ENCODE data around the gene AP5S1. TPM values are rescaled to one million over a fixed set of nuclear protein-coding genes. Genes with fewer than 3 reads are reported as not detected.
"Not testable (repeated sequence)": the region's sequence is repeated elsewhere in the genome, so short reads cannot be mapped to it uniquely, and the experiment has no call there.

AP5S1 gene
- total RNA-seq, 1 donor from 2014 or later: 6.1 TPM

DNA sequence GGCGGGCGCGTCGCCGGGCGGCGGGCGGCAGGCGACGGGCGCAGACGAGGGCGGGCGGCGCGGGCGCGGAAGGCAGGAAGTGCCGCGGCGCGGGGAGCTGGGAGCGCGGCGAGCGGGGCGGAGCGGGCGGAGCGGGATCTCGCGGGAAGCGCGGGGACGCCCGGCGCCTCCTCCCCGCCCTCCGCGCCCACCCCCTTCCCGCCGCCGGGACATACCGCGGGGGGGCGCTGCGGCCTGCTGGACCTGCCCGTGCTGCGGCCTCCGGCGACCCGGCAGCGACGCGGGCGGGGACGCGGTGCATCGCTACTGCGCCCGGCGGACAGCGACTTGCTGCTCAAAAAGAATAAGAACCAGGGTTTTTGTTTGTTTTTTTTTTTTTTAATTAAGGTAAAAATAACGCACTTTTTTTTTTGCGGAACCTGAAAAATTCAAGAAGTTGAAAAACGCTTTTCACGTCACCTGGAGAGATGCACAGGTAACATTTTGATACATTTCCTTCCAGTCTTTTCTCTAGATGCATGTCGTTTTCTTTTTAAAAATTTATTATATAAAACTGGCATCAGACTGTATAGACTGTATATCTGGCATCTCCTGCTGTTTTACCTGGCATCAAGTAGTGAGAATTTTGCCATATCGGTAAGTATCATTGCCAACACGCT lies 33.6 kb upstream of the AP5S1 start, which contains the start of gene CENPB:
TSS of gene CENPB (minus strand) at position 76 of the 659 bp plus-strand sequence. CDS start 257 bp downstream, outside the sequence.
- intact Hi-C loops (cut with DNase I): loop anchor here (2.0 kb wide), 1 partner anchor 32 kb away; no protein-coding TSS in a partner anchor
- Histone ChIP-seq H3K9me3 (no peaks in the 10 kb centered on the region), H3K27me3 (no peaks in the 10 kb centered on the region), H3K27ac (peak within 1 kb of the TSS; percentile 80), H3K4me1 (peaks cover 55% of the 10 kb centered on the region), H3K4me3 (peak within 1 kb of the TSS; percentile 62 to 68), H3K36me3 (peaks cover 0 to 6% of the 10 kb centered on the region in 2 donors)
- TF ChIP-seq POLR2AphosphoS5 (IDR thresholded peaks at IDR 0.05; ENCODE audit: insufficient read depth in 1 of 2, low read depth in 1 of 2) (no peak), CTCF (IDR thresholded peaks at IDR 0.05) (peak; percentile 40 to 76 (median 60))
- peak in 1 of 2 donors; percentile 88 for DNase-seq (ENCODE audit: extremely low spot score in 2 of 2)

GRCh38 chr20:3787324-3788014 lies 32.9 kb upstream of the AP5S1 start:
- DNase-seq (ENCODE audit: extremely low spot score in 2 of 2): no peak
- TF ChIP-seq CTCF (IDR thresholded peaks at IDR 0.05): no peak
- no peak for TF ChIP-seq POLR2A (IDR thresholded peaks at IDR 0.05)
- no peak for TF ChIP-seq POLR2AphosphoS5 (IDR thresholded peaks at IDR 0.05; ENCODE audit: insufficient read depth in 1 of 2, low read depth in 1 of 2)
- Histone ChIP-seq H3K9me3 (no peaks in the 10 kb centered on the region), H3K4me3 (peak overlapping the region; percentile 11 to 41), H3K36me3 (peaks cover 0 to 6% of the 10 kb centered on the region in 2 donors), H3K4me1 (peaks cover 49% of the 10 kb centered on the region), H3K27me3 (no peaks in the 10 kb centered on the region), H3K27ac (peak overlapping the region; percentile 44)
- intact Hi-C loops (cut with DNase I): loop anchor here (2.0 kb wide), 1 partner anchor 31 kb away; no protein-coding TSS in a partner anchor

- peaks cover 0 to 6% of the 10 kb centered on the region in 2 donors for H3K36me3 ChIP-seq
- no peaks in the 10 kb centered on the region for H3K9me3 ChIP-seq
- H3K27ac ChIP-seq: no peak overlapping the region
- no peak for TF ChIP-seq POLR2AphosphoS5 (IDR thresholded peaks at IDR 0.05; ENCODE audit: insufficient read depth in 1 of 2, low read depth in 1 of 2)
- no peak for TF ChIP-seq CTCF (IDR thresholded peaks at IDR 0.05)
- no peak for TF ChIP-seq POLR2A (IDR thresholded peaks at IDR 0.05)
- no peaks in the 10 kb centered on the region for H3K27me3 ChIP-seq
- H3K4me1 ChIP-seq: peaks cover 37% of the 10 kb centered on the region
- no peak for DNase-seq (ENCODE audit: extremely low spot score in 2 of 2)
- intact Hi-C loops (cut with DNase I): no loop called here
- no peak overlapping the region for H3K4me3 ChIP-seq
These were observed 31.6 kb upstream of the AP5S1 start for GRCh38 chr20:3788685-3789155.

GRCh38 chr20:3789201-3789600 lies 31.1 kb upstream of the AP5S1 start:
- H3K27me3 ChIP-seq; H3K27ac ChIP-seq; H3K9me3 ChIP-seq; H3K36me3 ChIP-seq; H3K4me3 ChIP-seq; DNase-seq (ENCODE audit: extremely low spot score in 2 of 2); intact Hi-C loops (cut with DNase I): not testable (repeated sequence)
- H3K4me1 ChIP-seq: peaks cover 32% of the 10 kb centered on the region

- intact Hi-C loops (cut with DNase I); H3K27me3 ChIP-seq; H3K9me3 ChIP-seq; DNase-seq (ENCODE audit: extremely low spot score in 2 of 2); H3K27ac ChIP-seq; H3K36me3 ChIP-seq; H3K4me3 ChIP-seq: not testable (repeated sequence)
- H3K4me1 ChIP-seq: peaks cover 41% of the 10 kb centered on the region
These were observed 26.2 kb upstream of the AP5S1 start for GRCh38 chr20:3794168-3794567.

Measured in vagina (tissue), 2 donors.